GM19035 (cell line): ENCODE results near the gene WNT9B.
"Not testable (repeated sequence)": the region's sequence is repeated elsewhere in the genome, so short reads cannot be mapped to it uniquely, and the experiment has no call there.

Experiments used
- ATAC-seq: cut with Tn5 transposase; IDR thresholded peaks from one replicate; pipeline ENCODE4 v1.9.1; 2021; ENCODE audit not compliant: unreplicated experiment

WNT9B gene

GRCh38 chr17:46908068-46908737, 56.8 kb downstream of the WNT9B start:
- no peak for ATAC-seq

DNA sequence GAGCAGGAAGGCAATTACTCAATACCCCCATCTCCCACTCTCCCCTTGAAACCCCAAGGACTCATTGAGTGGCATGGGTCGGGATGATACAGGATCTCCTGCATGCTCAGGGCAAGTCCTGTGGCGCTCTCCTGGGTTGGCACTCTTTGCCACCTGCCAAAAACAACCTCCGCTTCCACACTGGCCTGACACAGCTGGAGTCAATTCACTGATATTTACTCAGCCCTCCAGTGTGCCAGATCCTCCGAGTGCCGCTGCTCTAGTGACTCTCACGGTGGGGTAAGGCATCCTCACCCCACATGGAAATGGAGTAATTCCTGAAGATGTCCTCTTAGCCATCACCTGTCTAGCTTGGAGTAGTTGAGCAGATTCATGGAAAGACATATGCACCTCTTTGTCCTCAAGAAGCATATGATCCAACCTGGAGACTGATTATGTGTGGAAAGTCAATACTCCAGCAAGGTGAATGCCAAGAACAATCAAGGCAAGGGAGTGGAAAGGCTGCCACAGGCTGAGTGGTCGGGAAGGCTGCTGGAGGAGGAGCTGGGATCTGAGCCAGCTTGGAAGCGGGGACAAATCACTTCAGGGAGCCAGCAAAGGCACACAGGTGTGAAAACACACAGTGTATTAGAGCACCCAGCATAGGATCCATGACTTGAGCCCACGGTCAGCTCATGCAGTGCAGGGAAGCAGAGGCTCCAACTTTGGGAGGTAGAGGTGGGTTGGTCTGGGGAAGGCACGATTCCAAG, 59.0 kb downstream of the WNT9B start:
- ATAC-seq = no peak

DNA sequence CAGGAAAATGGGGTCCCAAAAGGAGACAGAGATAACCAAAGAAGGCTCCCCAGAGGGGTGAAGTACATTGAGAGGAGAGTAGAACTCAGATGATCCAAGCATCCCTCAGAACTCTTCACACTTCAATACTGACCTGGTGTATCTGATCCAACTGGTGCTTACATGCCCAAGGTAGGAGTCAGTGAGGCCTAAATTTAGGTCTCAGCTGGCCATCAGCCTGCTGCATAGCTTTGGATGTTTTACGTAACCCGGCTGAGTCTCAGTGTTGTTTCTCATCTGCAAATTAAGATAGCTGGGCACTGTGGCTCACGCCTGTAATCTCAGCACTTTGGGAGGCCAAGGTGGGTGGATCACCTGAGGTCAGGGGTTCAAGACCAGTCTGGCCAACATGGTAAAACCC, 59.9 kb downstream of the WNT9B start:
- ATAC-seq = no peak

DNA sequence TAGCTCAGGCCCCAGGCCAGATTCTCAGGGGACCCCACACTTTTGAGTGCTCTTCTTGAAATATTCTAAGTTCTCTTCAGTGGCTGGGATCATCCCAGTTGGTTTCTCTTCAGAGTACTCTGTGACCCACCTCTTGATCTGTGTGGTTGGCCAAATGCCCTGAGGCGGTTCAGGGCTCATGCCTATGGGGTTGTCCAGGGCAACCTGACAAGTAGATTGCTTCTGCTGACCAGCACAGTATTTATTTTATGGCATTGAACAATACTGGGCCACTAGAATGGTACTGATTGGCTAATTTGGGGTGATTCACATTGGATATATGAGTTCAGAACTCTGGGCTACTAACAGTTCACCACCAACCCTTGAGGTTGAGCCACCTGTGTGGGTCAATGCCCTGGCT, 64.2 kb downstream of the WNT9B start:
- no peak for ATAC-seq

GRCh38 chr17:46916211-46916610, 64.8 kb downstream of the WNT9B start:
- no peak for ATAC-seq

GRCh38 chr17:46916623-46917022, 65.2 kb downstream of the WNT9B start:
- ATAC-seq = no peak

DNA sequence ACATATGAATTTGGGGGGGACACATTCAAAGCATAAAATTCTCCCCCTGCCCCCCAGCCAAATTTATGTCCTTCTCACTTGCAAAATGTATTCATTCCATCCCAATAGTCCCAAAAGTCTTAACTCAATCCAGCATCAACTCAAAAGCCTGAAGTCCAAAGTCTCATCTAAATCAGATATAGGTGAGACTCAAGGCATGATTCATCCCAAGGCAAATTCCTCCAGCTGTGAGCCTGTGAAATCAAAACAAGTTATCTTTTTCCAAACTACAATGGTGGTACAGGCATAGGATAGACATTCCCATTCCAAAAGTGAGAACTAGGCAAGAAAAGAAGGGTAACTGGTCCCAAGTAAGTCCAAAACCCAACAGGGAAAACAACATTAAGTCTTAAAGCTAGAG, 65.7 kb downstream of the WNT9B start:
- no peak for ATAC-seq

DNA sequence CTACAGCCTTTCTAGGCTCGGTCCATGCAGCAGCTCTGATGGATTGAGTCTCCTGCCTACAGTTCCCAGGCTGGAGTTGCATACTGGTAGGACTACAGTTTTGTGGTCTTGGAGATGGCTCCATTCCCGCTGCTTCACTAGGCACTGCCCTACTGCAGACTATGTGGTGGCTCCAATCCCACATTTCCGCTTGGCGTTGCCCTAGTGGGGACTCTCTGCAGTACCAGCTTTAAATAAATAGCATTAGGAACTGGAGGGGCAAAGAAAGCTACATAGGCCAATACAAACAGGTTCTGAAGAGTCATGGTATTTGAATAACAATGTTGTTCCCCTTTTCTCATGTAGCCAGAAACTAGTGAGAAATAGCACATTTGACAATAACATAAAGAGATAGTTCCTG, 66.1 kb downstream of the WNT9B start:
- ATAC-seq = no peak

GRCh38 chr17:46921962-46922361, 70.6 kb downstream of the WNT9B start:
- ATAC-seq = not testable (repeated sequence)

- ATAC-seq = no peak
Observed at GRCh38 chr17:46922487-46922803, 71.1 kb downstream of the WNT9B start.

DNA sequence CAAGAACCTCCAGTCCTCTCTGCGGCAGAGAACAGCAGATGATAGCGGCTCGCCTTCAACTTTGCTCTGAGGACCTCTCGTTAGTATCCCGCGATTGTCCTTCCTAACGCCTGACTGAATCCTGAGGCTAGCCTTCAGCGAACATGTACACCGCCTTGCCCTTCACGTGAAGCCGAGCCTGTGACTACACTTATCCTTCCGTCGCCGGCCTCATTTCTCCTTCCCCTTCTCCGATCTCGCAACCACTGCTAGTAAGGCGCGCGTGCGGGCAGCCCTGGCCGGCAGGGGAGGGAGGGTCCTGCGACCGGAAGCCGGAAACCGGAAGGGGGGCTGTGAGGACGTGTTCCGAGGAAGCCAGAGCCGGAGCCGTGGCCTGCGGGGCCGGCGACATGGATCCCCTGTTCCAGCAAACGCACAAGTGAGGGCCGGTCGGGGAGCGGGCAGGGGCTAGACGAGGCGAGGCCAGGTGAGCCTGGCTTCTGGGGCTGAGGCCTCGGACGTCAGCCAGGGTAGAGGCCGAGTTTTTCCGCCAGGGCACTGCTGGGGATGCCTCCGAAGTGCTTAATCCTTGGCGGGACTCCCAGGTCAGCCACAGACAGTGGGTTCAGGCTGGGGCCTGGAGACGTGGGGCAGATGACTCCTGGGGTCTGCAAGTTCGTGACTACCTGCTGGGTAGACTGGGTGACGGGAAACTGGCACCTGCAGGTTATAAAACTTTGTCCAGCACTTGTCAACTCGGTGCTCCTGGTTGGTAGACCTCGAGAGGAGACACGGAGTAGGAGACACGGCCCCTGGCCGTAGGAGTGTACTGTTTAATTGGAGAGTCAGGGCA, 71.6 kb downstream of the WNT9B start, which contains the start of gene GOSR2:
TSS of gene GOSR2 (plus strand) at position 357 of the 832 bp plus-strand sequence. CDS start at position 390, 33 bp downstream.
- ATAC-seq = peak; percentile 94

DNA sequence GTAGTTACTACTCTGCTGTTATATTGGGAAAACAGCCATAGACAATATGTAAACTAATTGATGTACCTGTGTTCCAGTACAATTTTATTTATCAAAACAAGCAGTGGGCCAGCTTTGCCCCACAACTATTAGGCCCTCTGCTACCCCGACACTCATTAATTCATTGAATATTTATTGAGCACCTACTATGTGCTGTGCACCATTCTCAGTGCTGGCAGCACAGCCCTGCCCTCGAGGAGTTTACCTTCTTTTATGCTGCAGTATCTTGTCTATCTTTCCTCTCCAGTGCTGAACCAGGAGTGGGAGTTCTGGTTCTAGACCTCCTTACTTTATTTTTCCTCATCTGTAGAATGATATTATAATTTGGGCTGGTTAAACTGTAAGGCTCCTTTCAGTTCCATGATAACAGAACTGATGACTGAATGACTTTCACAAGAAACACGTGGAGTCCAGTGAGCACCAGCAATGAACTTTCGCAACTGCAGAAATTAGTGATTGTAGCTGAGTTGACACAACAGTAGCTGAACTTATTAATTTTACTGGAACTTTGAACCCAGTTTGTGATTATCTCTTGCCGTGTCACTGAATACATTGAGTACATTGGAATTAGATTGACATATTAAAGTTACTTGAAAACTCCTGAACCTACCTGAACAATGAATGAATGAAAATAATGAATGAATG, 73.9 kb downstream of the WNT9B start:
- no peak for ATAC-seq

DNA sequence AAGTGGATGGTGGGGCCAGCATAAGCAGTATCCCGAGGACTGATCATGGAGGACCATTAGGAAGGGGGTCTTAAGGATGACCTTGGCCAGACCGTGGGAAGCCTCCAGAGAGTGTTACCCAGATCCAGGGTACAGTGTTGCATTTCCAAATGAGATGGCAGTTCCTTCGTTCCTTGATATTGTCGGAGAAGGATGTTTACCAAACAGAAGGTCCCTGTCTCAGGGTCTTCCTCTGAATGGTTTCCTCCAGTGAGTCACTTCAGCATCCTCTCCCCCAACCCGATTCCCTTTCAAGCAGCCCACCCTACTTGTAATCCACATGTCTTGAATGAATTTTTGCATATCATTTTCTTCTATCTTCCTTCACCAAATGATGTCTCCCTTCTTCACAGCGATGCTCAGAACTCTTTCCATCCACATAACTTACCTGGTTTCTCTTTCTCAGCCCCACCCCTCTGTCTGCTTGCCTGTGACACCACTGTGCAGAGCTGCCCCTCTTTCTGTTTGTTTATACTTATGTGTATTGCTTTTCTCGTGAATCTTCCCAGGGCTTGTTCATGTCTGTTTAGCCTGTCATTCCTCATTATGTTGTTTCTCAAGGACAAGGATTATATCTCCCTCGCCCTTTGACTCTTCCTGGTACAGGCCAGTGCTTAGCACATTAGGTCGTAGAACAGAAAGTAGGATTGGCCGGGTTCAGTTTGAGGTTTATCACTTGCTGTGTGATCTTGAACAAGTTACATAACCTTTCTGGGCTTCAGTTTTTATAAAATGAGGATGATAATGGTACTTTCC, 77.3 kb downstream of the WNT9B start:
- ATAC-seq = no peak

GRCh38 chr17:46929413-46929812, 78.0 kb downstream of the WNT9B start:
- no peak for ATAC-seq

GRCh38 chr17:46930051-46930450, 78.7 kb downstream of the WNT9B start:
- no peak for ATAC-seq

GRCh38 chr17:46931596-46931995, 80.2 kb downstream of the WNT9B start:
- ATAC-seq = no peak

DNA sequence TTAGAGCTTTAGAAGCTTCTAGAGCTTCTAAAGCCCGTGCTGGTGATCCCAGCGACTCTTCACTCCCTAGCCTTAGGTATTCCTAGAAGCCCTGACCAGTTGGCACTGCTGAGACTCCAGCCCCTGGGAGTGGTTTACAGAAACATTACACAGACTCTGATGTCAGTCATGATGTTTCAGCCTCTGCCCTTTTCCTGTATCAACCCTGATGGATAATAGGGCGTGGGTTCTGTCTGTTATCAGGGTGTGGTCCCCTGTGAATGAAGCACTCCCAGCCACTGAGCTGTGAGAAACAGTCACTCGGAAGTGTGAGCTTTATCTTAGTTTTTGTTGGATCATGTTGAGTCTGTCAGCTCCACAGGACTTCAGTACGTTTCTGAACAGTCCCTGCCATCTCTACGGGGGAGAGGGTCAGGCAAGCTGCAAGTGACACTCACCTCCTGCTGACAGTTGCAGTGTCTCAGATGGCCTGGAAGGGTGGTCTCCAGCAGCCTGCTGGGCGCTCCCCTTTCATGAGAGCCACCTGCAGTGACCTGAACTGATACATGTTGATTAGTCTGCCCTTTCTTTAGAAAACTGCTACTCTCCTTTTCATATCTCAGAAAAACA, 84.4 kb downstream of the WNT9B start:
- ATAC-seq = no peak
